HG02852 (cell line): ENCODE measurements around the gene DHRS13.

Experiments used
- ATAC-seq: cut with Tn5 transposase; IDR thresholded peaks from one replicate; pipeline ENCODE4 v1.9.1; 2021; ENCODE audit warnings: mild to moderate bottlenecking, moderate library complexity; ENCODE audit not compliant: unreplicated experiment

The DHRS13 gene

GRCh38 chr17:28902819-28903545 lies at the start of gene DHRS13:
DHRS13 (minus strand) TSS chr17:28903079; CDS start chr17:28902944, 135 bp downstream.
- peak; percentile 84 for ATAC-seq

- peak; percentile 59 for ATAC-seq
Observed at GRCh38 chr17:28951991-28952975, 49.4 kb upstream of the DHRS13 start.

- peak; percentile 58 for ATAC-seq
Observed at GRCh38 chr17:28951428-28951990, 48.6 kb upstream of the DHRS13 start, which contains the start of gene PHF12. PHF12 (minus strand) TSS chr17:28951518; CDS start chr17:28950960, 558 bp downstream.

GRCh38 chr17:28950752-28951427 lies 48.0 kb upstream of the DHRS13 start:
- no peak for ATAC-seq

GRCh38 chr17:28950017-28950751 lies 47.3 kb upstream of the DHRS13 start:
- ATAC-seq: no peak

DNA sequence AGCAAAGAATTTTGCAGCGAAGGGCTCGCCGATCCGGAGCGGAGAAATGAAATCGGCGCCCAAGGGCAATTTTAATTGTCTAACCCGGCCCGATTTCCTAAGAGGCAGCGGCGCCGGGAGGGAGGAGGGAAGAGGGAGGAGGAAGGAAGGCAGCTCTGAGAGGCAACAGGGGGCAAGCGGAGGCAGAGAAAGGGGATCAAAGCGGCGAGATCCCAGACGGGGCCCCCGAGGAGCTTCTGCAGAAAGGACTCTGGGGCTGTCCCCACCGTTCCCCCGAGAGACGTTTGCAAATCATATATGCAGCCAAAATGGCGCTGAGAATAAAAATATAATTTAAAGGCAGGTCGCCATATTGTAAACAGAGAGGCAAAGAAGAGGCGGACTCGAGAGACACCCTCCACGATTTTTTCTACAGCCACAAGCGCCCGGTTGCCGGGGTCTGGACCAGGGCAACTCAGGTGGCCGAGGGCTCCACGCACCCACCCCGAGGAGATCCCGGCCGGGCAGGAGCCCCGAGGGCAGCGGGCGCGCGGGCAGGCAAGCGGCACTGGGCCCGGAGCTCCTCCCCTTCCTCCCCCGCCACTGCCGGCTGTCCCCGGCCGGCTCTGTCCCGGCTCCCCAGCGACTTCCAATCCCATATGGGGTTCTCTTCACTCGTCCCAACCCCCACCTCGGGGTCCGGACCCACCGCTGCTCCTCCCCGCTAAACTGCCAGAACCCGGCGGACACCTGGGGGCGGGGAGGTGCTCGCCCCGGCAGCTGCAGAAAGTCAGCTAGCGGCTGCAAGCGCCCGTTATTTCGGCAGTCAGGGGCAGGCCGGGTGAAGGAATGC lies 46.5 kb upstream of the DHRS13 start:
- ATAC-seq: no peak

GRCh38 chr17:28948873-28949184 lies 46.0 kb upstream of the DHRS13 start:
- ATAC-seq: no peak

DNA sequence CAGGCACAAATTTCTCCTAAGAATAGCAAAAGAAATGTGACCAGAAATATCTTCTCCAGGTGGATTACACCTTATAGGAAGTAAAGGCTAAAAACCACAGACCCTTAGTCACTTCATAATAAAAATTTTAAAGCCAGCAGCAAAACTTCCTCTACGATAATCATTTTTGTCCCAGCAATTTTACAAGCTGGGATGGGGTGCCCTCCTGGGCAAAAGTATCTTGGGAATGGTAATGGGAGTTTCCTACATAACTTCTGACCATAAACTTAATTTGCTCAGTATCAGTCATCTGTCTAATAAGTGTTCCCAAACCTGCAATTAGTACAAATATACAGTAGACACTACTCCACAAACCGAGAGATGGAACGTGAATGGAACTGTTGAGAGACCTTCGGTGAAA lies 45.5 kb upstream of the DHRS13 start:
- no peak for ATAC-seq

DNA sequence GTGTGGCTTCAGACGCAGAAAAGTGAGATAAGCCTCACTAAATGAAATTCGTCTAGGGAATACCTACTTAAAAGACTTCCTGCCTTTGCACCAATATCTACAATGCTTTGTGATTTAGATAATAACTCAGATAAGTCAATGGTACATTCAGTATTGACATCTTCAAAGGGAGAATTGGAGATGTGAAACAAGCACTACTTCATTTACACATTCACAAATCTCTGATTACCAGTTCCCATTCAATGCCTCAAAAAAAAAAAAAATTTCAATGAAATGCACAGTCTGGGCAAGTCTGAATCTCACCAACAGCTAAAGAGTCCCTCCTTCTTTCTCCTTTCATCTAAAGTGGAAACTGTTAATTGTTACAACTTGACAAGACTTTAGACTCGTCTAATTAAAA lies 44.8 kb upstream of the DHRS13 start:
- no peak for ATAC-seq

GRCh38 chr17:28946239-28946638 lies 43.4 kb upstream of the DHRS13 start:
- no peak for ATAC-seq

DNA sequence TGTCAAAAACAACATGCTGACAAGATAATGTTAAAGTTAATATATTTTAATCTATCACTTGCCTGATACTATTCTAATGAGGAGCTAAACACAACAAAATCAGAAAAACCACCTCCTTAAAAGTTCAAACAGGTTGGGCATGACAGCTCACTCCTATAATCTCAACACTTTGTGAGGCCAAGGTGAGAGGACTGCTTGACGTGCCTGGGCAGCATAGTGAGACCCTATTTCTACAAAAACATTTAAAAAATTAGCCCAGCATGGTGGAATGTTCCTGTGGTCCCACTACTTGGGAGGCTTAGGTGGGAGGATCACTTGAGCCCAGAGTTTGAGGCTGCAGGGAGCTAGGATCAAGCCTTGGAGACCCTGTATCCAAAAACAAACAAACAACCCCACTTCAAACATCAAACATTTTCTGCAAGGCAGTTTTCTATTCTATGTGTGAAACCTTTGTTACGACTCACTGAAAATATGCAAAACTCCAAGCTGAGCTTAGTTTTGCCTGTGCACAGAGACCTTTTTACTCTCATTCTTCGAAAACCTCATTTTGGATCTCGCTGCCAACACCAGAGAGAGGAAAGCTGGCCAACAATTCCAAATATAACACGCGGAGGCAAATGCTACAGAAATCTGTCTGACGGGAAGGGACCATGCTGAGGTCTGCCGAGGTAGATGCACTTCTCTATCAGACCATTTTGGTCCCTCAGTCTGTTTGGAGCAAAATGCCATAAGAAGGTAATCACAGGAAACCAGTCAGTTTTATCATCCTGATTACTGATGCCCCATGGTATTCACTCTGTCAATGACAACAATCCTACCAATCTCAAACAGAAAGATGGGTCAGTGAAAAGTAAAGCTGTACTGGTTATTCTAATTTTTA lies 42.2 kb upstream of the DHRS13 start:
- no peak for ATAC-seq

GRCh38 chr17:28944343-28944742 lies 41.5 kb upstream of the DHRS13 start:
- ATAC-seq: no peak

DNA sequence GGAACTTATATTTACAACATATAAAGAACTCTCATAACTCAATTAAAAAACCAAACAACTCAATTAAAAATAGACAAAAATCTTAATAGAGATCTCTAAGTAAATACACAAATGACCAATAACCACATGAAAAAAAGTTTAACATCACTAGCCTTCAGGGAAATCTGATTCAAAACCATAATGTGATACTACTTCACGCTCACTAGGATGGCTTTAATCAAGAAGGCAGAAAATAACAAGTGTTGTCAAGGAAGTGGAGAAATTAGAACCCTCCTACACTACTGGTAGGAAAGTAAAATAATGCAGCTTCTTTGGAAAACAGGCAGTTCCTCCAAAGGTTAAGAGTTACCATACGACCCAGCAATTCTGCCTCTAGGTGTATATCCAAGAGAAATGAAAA lies 40.0 kb upstream of the DHRS13 start:
- ATAC-seq: no peak

- ATAC-seq: no peak
Observed at GRCh38 chr17:28941251-28941650, 38.4 kb upstream of the DHRS13 start.

GRCh38 chr17:28940675-28941074 lies 37.8 kb upstream of the DHRS13 start:
- no peak for ATAC-seq

DNA sequence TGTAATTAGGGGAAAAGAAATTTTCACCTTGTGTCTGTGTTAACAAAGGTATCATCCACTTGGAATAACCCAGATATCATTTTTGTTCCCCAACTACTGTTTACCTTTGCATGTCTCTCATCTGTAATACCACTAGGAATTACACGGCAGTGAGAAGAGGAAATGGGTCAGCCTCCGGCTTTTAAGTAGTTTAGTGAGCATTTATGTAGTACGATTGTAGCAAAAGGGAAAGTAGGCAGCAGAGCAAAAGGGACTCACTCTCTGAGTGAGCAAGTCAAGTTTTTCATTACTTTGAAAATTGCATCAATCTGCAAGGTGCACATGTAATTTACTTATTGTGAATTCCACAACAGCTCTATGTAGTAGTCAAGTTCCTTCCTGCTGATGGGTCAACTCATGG lies 37.3 kb upstream of the DHRS13 start:
- no peak for ATAC-seq

- no peak for ATAC-seq
Observed at GRCh38 chr17:28938552-28938951, 35.7 kb upstream of the DHRS13 start.

- no peak for ATAC-seq
Observed at GRCh38 chr17:28937044-28937729, 34.3 kb upstream of the DHRS13 start.
